22Rv1 (cell line): ENCODE measurements around the gene MYH15.

Experiments used
- H3K27ac ChIP-seq: fragments of 450-650 bp; 2 replicates; pipeline ENCODE4 v1.5.1; 2017
- ZFX ChIP-seq: fragments of 450-650 bp; IDR thresholded peaks from 2 replicates; pipeline ENCODE4 v1.6.1; 2017; ENCODE audit warnings: antibody characterized with exemption, borderline replicate concordance
- TF ChIP-seq, protein P1 (sequence below): fragments of 450-650 bp; IDR thresholded peaks from 2 replicates; pipeline ENCODE4 v1.5.1; 2017; ENCODE audit warnings: mild to moderate bottlenecking

The MYH15 gene

DNA sequence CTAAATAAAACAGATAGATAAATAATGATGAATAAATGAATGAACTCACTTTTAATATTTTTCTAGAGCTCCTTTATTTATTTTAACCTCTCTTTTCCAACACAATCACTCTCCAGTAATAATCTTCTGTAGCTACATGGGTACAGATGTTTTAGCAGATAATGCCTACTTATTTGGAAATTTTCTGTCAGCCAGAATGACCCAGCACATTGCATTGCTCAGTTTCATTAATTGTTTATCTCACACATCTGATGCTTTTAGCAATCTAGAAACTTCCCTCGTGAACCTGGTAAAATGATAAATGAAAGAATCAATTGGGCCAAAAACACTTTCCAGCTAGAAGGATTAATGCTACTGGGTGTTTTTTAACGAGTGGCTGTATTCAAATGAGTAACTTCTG lies 14.9 kb upstream of the MYH15 start:
- H3K27ac ChIP-seq, result no peak overlapping the region

DNA sequence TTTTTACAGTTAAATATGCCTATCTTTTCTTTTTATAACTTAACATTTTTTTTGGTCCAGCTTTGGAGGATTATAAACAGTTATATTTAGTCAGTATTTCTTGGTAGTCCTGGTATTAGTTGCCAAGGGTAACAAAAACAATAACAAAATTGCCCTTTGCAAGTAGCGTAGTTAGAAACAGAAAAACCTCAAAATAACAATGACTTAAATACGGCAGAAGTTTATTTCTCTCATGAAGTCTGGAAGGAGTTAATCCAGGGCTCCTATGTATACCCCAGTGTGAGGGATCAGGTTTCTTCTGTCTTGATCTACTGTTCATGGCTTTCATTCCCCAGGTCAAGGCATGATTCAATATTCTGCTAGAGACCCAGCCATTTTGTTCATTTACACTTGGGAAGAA lies 14.1 kb upstream of the MYH15 start:
- TF ChIP-seq, protein P1, sequence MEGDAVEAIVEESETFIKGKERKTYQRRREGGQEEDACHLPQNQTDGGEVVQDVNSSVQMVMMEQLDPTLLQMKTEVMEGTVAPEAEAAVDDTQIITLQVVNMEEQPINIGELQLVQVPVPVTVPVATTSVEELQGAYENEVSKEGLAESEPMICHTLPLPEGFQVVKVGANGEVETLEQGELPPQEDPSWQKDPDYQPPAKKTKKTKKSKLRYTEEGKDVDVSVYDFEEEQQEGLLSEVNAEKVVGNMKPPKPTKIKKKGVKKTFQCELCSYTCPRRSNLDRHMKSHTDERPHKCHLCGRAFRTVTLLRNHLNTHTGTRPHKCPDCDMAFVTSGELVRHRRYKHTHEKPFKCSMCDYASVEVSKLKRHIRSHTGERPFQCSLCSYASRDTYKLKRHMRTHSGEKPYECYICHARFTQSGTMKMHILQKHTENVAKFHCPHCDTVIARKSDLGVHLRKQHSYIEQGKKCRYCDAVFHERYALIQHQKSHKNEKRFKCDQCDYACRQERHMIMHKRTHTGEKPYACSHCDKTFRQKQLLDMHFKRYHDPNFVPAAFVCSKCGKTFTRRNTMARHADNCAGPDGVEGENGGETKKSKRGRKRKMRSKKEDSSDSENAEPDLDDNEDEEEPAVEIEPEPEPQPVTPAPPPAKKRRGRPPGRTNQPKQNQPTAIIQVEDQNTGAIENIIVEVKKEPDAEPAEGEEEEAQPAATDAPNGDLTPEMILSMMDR, result no peak
- no peak for TF ChIP-seq ZFX
- H3K27ac ChIP-seq, result no peak overlapping the region

More for the DNA sequence above, 14.9 kb upstream of the MYH15 start:
- TF ChIP-seq, protein P1, result no peak
- no peak for TF ChIP-seq ZFX

DNA sequence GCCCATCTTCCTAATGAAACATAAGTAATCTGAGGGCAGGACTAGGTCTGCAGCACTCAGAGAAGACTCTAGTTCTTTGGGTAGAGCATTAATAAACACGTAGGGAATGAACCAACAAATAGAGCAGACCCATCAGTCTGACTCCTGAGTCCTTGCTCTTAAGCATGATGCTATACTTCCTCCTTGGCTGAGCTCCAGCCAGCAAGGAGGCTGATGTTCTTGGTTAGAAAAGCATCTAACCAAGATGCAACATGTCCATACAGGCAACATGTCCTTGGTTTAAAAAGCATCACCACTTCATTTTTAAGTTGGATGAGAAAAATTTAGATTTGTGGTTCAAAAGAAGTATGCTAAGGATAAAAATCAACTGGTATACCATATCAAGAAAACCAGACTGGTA lies 8.5 kb upstream of the MYH15 start:
- TF ChIP-seq, protein P1, result no peak
- TF ChIP-seq ZFX, result no peak
- no peak overlapping the region for H3K27ac ChIP-seq

DNA sequence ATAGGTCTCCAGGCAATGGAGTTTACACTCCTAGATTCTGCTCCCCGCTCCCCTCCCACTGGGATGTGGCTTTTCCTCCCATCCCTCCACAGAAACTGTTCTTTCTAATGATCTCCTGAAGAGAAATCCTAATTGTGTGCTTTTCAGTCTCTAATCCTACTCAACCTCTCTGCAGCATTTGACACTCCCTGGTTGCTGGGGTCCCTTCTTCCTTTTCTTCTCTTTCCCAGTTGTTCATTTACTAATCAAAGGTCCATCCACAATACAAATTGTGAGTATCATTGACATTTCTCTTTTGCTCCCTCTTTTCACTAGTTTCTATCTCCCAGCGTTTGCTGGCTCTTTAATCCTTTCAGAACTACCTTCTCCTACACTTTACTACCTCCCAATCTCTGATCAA lies 6.5 kb upstream of the MYH15 start:
- no peak for TF ChIP-seq ZFX
- TF ChIP-seq, protein P1, result no peak
- no peak overlapping the region for H3K27ac ChIP-seq

DNA sequence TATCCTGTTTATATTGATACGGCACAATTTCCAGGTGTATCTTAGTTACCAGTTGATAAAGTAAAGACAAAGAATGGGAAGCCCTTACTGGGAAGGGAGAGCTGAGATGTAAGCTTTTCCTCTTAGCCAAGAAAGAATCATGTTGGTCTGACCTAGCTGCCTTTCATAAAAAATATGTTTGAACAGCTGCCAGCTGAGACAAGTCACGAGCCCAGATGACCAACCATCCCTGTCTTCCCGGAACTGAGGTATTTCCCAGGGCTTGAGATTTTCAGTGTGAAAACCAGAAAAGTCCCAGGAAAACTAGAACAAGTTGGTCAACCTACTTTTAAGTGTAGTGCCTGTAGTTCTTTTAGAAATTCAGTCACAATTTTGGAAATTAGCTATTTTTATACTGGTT lies 3.6 kb upstream of the MYH15 start:
- no peak overlapping the region for H3K27ac ChIP-seq
- no peak for TF ChIP-seq ZFX
- TF ChIP-seq, protein P1, result no peak

DNA sequence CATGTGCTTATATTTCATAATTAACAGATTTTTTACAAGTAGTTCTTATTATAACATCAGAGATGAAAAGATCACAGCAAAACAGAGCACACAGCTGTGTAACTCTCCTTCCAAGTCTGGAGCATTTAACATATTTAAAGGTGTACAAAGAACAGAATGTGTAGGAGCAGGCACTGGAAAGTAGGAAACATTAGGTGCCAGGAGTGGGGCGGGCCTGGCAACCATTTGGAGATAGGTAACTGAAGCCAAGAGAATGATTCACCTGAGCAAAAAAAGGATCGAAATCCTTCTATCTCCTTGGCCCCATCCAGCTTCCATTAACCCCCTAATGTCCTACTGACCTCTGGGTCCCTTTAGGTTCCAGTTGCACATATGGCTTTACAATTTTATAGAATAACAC lies 2.3 kb upstream of the MYH15 start:
- no peak overlapping the region for H3K27ac ChIP-seq
- TF ChIP-seq ZFX, result no peak
- TF ChIP-seq, protein P1, result no peak

DNA sequence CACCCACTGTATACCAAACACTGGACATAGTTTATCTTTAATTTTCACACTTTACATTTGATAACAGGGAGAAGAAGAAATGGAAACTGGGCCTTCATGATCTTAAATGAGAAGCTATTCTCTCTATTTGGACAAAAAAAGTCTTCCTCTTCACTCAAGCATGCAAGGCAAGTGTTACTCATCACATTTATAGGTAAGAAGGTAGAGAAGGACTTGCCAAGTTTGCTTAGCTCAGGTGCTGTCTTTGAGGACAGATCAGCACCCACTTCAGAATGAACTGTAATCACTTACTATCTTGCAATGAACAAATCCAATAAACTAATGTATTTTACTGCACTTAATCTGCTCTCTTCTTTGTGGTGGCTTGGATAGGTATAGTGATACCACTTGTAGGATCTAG lies 1.1 kb upstream of the MYH15 start:
- TF ChIP-seq ZFX, result no peak
- TF ChIP-seq, protein P1, result no peak
- no peak overlapping the region for H3K27ac ChIP-seq

DNA sequence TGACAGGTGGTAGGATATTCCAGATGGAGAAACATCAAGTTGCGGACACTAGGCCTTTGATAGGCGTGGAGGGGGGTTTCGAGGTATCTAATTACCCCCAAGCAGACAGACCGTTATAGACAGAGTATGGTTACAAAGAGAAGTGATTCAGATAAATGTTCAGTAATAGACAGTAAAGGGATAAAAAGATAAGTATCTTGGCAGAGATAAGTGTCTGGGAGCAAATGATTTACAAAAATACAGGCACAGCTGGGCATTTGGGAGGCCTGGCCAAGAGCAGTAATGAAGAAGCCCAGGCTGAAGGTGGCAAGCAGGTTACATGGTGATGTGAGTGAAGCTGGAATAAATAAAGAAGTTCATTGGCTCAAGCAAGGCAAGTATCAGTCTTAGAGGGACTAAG lies 659 bp upstream of the MYH15 start:
- TF ChIP-seq, protein P1, result no peak
- no peak for TF ChIP-seq ZFX
- no peak overlapping the region for H3K27ac ChIP-seq
